Stomach (tissue), 9 donors: ENCODE measurements around the gene SMOC2. TPM values are rescaled to one million over a fixed set of nuclear protein-coding genes. Genes with fewer than 3 reads are reported as not detected.
A peak's percentile ranks its signal among the peaks of the same experiment; 100 is the strongest.

Experiments used
- DNase-seq, 2 donors: peaks; one replicate each; pipeline versions ENCODE4 v3.0.0 to v3.0.0-alpha.2; 2013 to 2019
- H3K27ac ChIP-seq, 5 donors: fragments of 200-600 bp in 4 of 5; sonication (generic) in 4 of 5; one replicate each; pipeline ENCODE4 v1.5.1; 2013 to 2019; ENCODE audit warnings: mild to moderate bottlenecking in 1 of 5, moderate library complexity in 1 of 5
- H3K27me3 ChIP-seq, 3 donors: fragments of 200-600 bp; sonication (generic); one replicate each; pipeline ENCODE4 v1.5.1; 2017 to 2019; ENCODE audit warnings: mixed run types in 1 of 3
- H3K36me3 ChIP-seq, 4 donors: fragments of 200-600 bp; sonication (generic); 1 replicate in 3 of 4; 2 replicates in 1 of 4; pipeline ENCODE4 v1.5.1; 2016 to 2019
- H3K4me1 ChIP-seq, 4 donors: fragments of 200-600 bp; sonication (generic); one replicate each; pipeline ENCODE4 v1.5.1; 2016 to 2019
- H3K4me3 ChIP-seq, 4 donors: fragments of 200-600 bp; sonication (generic) in 3 of 4; one replicate each; pipeline ENCODE4 v1.5.1; 2016 to 2019; ENCODE audit warnings: mild to moderate bottlenecking in 1 of 4
- H3K9me3 ChIP-seq, 4 donors: fragments of 200-600 bp; sonication (generic); one replicate each; pipeline ENCODE4 v1.5.1; 2016 to 2019
- EP300 ChIP-seq: sonication (generic); formaldehyde crosslinking; IDR thresholded peaks from one replicate; pipeline ENCODE4 v1.6.1; 2017; ENCODE audit warnings: antibody characterized with exemption
- POLR2A ChIP-seq, 4 donors: fragments of 450-650 bp; IDR thresholded peaks; one replicate each; pipeline ENCODE4 v1.6.1; 2016; ENCODE audit warnings: antibody characterized with exemption in 4 of 4, control low read depth in 2 of 4, mild to moderate bottlenecking in 1 of 4, moderate library complexity in 1 of 4
- POLR2AphosphoS5 ChIP-seq, 3 donors: sonication (generic); formaldehyde crosslinking; IDR thresholded peaks; one replicate each; pipeline ENCODE4 v1.6.1; 2016; ENCODE audit warnings: antibody characterized with exemption in 3 of 3
- WGBS, 5 donors: extraction: QIAGEN DNeasy Blood & Tissue Kit in 3 of 5; methylation state at CpG; one replicate each; pipeline versions ENCODE4 v1.1.5 to v1.1.7; 2013 to 2018; 5-methylcytosine and 5-hydroxymethylcytosine counted together
- intact Hi-C: fragments of 100-400 bp; cut with DNase I; formaldehyde crosslinking; loops from one replicate; pipeline ENCODE4 v1.15.1; 2023; ENCODE audit warnings: low total_unique reads
- polyA plus RNA-seq, 3 donors: library from polyadenylated mRNA; stranded (reverse); fragments of 200-250 nt; gene quantifications; one replicate each; pipeline ENCODE4 v1.2.3, GENCODE V29; 2013
- total RNA-seq, 5 donors: library from RNA; depleted of rRNA; stranded (reverse); fragments of >200 nt; gene quantifications; one replicate each; pipeline versions ENCODE4 v1.1.0 to v1.2.3, GENCODE V29; 2014 to 2016
- TF ChIP-seq, protein P1 (sequence below), 7 experiments: fragments of 450-650 bp in 4 of 7; fragments of 200-600 bp in 3 of 7; sonication (generic) in 3 of 7; IDR thresholded peaks; one replicate each; pipeline ENCODE4 v1.5.1; 2016 to 2019; ENCODE audit warnings: antibody characterized with exemption in 7 of 7, control low read depth in 2 of 7, mild to moderate bottlenecking in 1 of 7
- donor health status: healthy with polysubstance abuse.
- donor health status: Bipolar disorder and iron deficiency.
- donor health status: healthy.

The SMOC2 gene
- total and polyA plus RNA-seq, 8 donors: 7.9 to 520 (median 76.9) TPM

DNA sequence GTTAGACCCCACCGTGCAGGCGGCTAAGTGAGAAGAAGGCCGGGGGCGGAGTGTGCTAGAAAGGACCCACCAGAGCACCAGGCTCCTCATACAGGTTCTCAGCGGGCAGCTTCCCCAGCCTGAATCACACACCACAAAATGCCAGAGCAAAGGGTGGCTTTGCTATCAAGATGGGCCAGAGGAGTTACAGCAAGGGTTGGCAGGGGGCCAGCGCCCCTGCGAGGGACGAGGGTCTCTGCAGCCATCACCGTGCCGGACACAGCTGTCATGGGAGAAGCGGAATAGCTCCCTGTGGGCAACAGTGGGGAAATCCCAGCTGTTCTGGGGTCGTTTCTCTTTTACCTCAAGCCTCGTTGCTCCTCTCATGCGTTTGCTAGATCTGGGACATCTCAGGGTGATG lies 206.3 kb downstream of the SMOC2 start:
- Histone ChIP-seq H3K27me3 (no peaks in the 10 kb centered on the region), H3K36me3 (no peaks in the 10 kb centered on the region), H3K27ac (peak overlapping the region in 1 of 5 donors; percentile 60), H3K4me1 (peaks cover 16 to 49% (median 36%) of the 10 kb centered on the region in 4 donors), H3K9me3 (no peaks in the 10 kb centered on the region), H3K4me3 (no peak overlapping the region)
- TF ChIP-seq POLR2AphosphoS5 (IDR thresholded peaks at IDR 0.05): no peak
- TF ChIP-seq, protein P1, sequence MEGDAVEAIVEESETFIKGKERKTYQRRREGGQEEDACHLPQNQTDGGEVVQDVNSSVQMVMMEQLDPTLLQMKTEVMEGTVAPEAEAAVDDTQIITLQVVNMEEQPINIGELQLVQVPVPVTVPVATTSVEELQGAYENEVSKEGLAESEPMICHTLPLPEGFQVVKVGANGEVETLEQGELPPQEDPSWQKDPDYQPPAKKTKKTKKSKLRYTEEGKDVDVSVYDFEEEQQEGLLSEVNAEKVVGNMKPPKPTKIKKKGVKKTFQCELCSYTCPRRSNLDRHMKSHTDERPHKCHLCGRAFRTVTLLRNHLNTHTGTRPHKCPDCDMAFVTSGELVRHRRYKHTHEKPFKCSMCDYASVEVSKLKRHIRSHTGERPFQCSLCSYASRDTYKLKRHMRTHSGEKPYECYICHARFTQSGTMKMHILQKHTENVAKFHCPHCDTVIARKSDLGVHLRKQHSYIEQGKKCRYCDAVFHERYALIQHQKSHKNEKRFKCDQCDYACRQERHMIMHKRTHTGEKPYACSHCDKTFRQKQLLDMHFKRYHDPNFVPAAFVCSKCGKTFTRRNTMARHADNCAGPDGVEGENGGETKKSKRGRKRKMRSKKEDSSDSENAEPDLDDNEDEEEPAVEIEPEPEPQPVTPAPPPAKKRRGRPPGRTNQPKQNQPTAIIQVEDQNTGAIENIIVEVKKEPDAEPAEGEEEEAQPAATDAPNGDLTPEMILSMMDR (IDR thresholded peaks at IDR 0.05): no peak
- TF ChIP-seq POLR2A (IDR thresholded peaks at IDR 0.05): no peak
- TF ChIP-seq EP300: no peak
- intact Hi-C loops: no loop called here
- no peak for DNase-seq
- WGBS, 5 donors: 66 to 76% (median 73%) methylated on average over 14 of the region's 14 CpGs

DNA sequence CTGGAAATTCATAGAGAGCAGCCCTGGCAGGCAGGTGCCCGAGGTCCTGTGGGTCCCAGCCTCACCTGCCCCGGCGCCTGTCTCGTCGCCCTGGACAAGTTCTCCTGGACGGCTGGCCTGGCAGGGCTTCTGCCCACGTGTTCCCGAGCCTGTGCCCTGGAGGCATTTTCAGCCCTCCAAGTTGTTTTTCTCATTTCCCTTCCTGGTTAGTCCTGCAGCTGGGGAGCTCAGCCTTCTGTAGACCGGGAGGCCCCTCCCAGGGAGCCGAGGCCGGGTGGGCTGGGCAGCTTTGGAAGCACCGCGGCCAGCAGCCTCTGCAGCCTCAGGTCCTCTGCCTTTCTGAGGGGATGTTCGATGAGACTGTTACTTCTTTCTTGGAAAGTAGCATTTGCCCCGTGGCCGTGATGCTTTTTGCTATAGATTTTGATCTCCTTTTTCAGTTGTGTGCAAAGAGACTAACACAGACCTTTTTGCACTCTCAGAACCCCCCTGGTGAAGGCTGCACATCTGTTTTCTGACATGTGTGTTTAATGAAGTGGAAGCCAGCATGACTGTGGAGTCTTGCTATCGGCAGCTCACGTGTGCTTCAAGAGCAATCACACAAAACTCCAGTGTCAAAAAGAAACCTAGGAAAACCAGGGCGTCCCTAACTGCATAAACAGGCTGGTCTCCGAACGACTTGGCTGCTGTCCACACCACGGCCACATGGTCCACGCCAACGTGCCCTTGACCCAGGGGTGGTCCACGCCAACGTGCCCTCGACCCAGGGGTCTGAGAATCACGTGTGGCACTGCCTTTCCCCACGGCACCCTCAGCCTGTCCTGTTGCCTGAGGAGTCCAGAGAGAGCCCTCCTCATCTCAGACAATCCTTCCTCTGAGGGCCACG lies 207.5 kb downstream of the SMOC2 start:
- Histone ChIP-seq H3K27me3 (no peaks in the 10 kb centered on the region), H3K4me1 (peaks cover 16 to 49% (median 36%) of the 10 kb centered on the region in 4 donors), H3K27ac (peak overlapping the region in 4 of 5 donors; percentile 40 to 65 (median 57)), H3K4me3 (peak overlapping the region in 3 of 4 donors; percentile 16 to 28 (median 24)), H3K9me3 (no peaks in the 10 kb centered on the region), H3K36me3 (no peaks in the 10 kb centered on the region)
- intact Hi-C loops: no loop called here
- peak; percentile 48 to 78 for DNase-seq
- 19 to 29% (median 23%) methylated on average over 28 to 30 of the region's 30 CpGs for WGBS, 5 donors
- TF ChIP-seq POLR2AphosphoS5 (IDR thresholded peaks at IDR 0.05) (peak in 1 of 3 donors; percentile 38), POLR2A (IDR thresholded peaks at IDR 0.05) (no peak)
- TF ChIP-seq, protein P1 (IDR thresholded peaks at IDR 0.05): no peak

DNA sequence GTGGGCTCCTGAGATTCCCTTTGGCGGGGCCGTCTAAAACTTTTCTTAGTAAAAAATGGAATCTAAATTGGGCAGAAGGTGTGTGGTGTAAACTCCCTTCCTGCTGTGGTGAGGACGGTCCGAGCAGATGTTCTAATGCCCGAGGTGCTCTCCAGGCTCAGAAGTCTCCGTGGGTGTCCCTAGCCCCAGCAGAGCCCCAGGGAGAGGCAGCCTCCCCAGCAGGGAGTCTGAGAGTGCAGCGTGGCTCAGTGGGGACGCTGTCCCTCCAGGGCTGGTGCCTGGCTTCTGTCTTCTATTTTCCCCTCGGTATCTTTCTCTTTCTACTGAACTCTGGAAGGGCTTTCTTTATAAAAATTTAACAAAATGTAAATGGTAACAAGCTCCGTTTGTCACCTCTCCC lies 208.2 kb downstream of the SMOC2 start:
- TF ChIP-seq, protein P1 (IDR thresholded peaks at IDR 0.05): no peak
- TF ChIP-seq POLR2AphosphoS5 (IDR thresholded peaks at IDR 0.05) (no peak), EP300 (no peak), POLR2A (IDR thresholded peaks at IDR 0.05) (no peak)
- intact Hi-C loops: no loop called here
- Histone ChIP-seq H3K36me3 (no peaks in the 10 kb centered on the region), H3K4me1 (peaks cover 16 to 49% (median 36%) of the 10 kb centered on the region in 4 donors), H3K27me3 (no peaks in the 10 kb centered on the region), H3K9me3 (no peaks in the 10 kb centered on the region), H3K27ac (peak overlapping the region in 3 of 5 donors; percentile 54 to 65 (median 60)), H3K4me3 (peak overlapping the region in 1 of 4 donors; percentile 16)
- DNase-seq: no peak
- 31 to 49% (median 38%) methylated on average over 10 of the region's 10 CpGs for WGBS, 5 donors

DNA sequence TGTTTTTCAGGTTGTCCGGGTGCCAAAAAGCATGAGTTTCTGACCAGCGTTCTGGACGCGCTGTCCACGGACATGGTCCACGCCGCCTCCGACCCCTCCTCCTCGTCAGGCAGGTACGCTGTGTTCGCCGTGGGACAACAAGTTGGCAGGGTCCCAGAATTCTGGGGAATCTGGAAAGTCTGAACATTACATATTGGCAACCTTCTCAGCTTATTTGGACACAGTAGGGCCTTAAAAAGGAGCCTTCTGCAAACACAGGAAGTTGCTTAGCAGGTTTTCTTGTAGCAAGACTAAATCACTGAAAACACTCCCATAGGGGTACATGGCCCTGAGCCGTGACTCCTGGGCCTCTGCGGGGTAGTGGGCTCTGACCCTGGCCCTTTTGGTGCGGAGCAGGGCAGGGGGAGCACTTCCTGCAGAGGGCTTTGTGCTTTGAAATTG lies 209.7 kb downstream of the SMOC2 start:
- no peak overlapping the region for H3K4me3 ChIP-seq
- H3K36me3 ChIP-seq: peaks cover 0 to 5% (median 0%) of the 10 kb centered on the region in 4 donors
- peaks cover 16 to 49% (median 36%) of the 10 kb centered on the region in 4 donors for H3K4me1 ChIP-seq
- 29 to 44% (median 37%) methylated on average over 15 of the region's 15 CpGs for WGBS, 5 donors
- intact Hi-C loops: no loop called here
- peak; percentile 68 to 82 for DNase-seq
- H3K27me3 ChIP-seq: no peaks in the 10 kb centered on the region
- H3K9me3 ChIP-seq: no peaks in the 10 kb centered on the region
- peak overlapping the region in 4 of 5 donors; percentile 24 to 66 (median 61) for H3K27ac ChIP-seq
- TF ChIP-seq POLR2A (IDR thresholded peaks at IDR 0.05) (no peak), POLR2AphosphoS5 (IDR thresholded peaks at IDR 0.05) (peak in 1 of 3 donors; percentile 48)
